Cardiac fibroblast (primary cell): ENCODE results near the gene CLRN2.
A peak's percentile ranks its signal among the peaks of the same experiment; 100 is the strongest.

Source experiments
- DNase-seq, 2 donors: peaks; one replicate each; pipeline versions ENCODE4 v3.0.0 to v3.0.0-alpha.2; 2010; ENCODE audit warnings: low read depth in 2 of 2
- H3K4me3 ChIP-seq, 2 donors: replicated peaks in 1 of 2; 1 replicate in 1 of 2; 2 replicates in 1 of 2; pipeline ENCODE4 v1.5.1; 2011; ENCODE audit warnings: low read depth in 2 of 2, low read length in 2 of 2, mild to moderate bottlenecking in 2 of 2, moderate library complexity in 1 of 2
- CTCF ChIP-seq: IDR thresholded peaks from one replicate; pipeline ENCODE4 v1.5.1; 2011; ENCODE audit warnings: low read depth, mild to moderate bottlenecking, low read length, inconsistent platforms

CLRN2 gene

GRCh38 chr4:17514865-17515264 is at the start of gene CLRN2:
CLRN2 (plus strand) TSS chr4:17515165; CDS start chr4:17515267, 102 bp downstream.
- no peak within 1 kb of the TSS for H3K4me3 ChIP-seq
- no peak for TF ChIP-seq CTCF
- no peak for DNase-seq

- H3K4me3 ChIP-seq, result no peak overlapping the region
- TF ChIP-seq CTCF, result peak; percentile 56
- peak; percentile 69 to 73 for DNase-seq
Observed at GRCh38 chr4:17468619-17469221, 46.2 kb upstream of the CLRN2 start.

- peak; percentile 20 to 35 for DNase-seq
- no peak overlapping the region for H3K4me3 ChIP-seq
- TF ChIP-seq CTCF, result no peak
Observed at GRCh38 chr4:17469931-17470674, 44.9 kb upstream of the CLRN2 start.

GRCh38 chr4:17475481-17475880 is 39.5 kb upstream of the CLRN2 start:
- peak; percentile 45 to 69 for DNase-seq
- no peak overlapping the region for H3K4me3 ChIP-seq
- no peak for TF ChIP-seq CTCF

GRCh38 chr4:17476853-17477252 is 38.1 kb upstream of the CLRN2 start:
- DNase-seq, result no peak
- TF ChIP-seq CTCF, result no peak
- H3K4me3 ChIP-seq, result no peak overlapping the region

GRCh38 chr4:17477774-17478472 is 37.0 kb upstream of the CLRN2 start:
- no peak for DNase-seq
- TF ChIP-seq CTCF, result no peak
- no peak overlapping the region for H3K4me3 ChIP-seq
